Neural cell (in vitro differentiated cells): ENCODE data around the gene RAG2. TPM values are rescaled to one million over a fixed set of nuclear protein-coding genes. Genes with fewer than 3 reads are reported as not detected.

Experiments
- H2AFZ ChIP-seq: fragments of 200-600, 300-800 bp; sonication (generic), shearing (Covaris generic); 2 replicates; pipeline ENCODE4 v1.6.0; 2014; ENCODE audit warnings: low read depth, mild to moderate bottlenecking, antibody characterized with exemption, low read length, moderate library complexity
- H3F3A ChIP-seq: fragments of 200-600 bp; shearing (Covaris generic); 2 replicates; pipeline ENCODE4 v1.6.1; 2016; ENCODE audit warnings: mild to moderate bottlenecking, moderate library complexity, mixed read lengths, antibody characterized with exemption, low read length; ENCODE audit not compliant: insufficient read depth, poor library complexity, severe bottlenecking
- H3K27ac ChIP-seq: fragments of 200-600, 300-800 bp; sonication (generic), shearing (Covaris generic); 2 replicates; pipeline ENCODE4 v1.5.1; 2014; ENCODE audit warnings: mild to moderate bottlenecking, low read length, moderate library complexity
- H3K27me3 ChIP-seq: fragments of 300-800, 200-600 bp; sonication (generic), shearing (Covaris generic); 2 replicates; pipeline ENCODE4 v1.6.0; 2014; ENCODE audit warnings: mild to moderate bottlenecking, low read depth, low read length, moderate library complexity; ENCODE audit not compliant: insufficient read depth
- H3K36me3 ChIP-seq: fragments of 300-800, 200-600 bp; sonication (generic), shearing (Covaris generic); 2 replicates; pipeline ENCODE4 v1.5.1; 2014; ENCODE audit warnings: mild to moderate bottlenecking, antibody characterized with exemption, low read length, moderate library complexity; ENCODE audit not compliant: insufficient read depth
- H3K4me2 ChIP-seq: fragments of 300-800, 200-600 bp; sonication (generic), shearing (Covaris generic); 2 replicates; pipeline ENCODE4 v1.6.0; 2014; ENCODE audit warnings: mild to moderate bottlenecking, low read length
- H3K4me3 ChIP-seq: fragments of 300-800, 200-600 bp; sonication (generic), shearing (Covaris generic); 2 replicates; pipeline ENCODE4 v1.5.1; 2014; ENCODE audit warnings: mild to moderate bottlenecking, low read length, moderate library complexity
- H3K79me2 ChIP-seq: fragments of 200-600 bp; shearing (Covaris generic); replicated peaks from 2 replicates; pipeline ENCODE4 v1.6.0; 2014; ENCODE audit warnings: mild to moderate bottlenecking, low read length, moderate library complexity; ENCODE audit not compliant: insufficient read depth
- H3K9ac ChIP-seq: fragments of 300-800, 200-600 bp; sonication (generic), shearing (Covaris generic); 2 replicates; pipeline ENCODE4 v1.6.1; 2016; ENCODE audit warnings: mild to moderate bottlenecking, low read length, mixed read lengths
- H3K9me2 ChIP-seq: fragments of 200-600 bp; shearing (Covaris generic); 2 replicates; pipeline ENCODE4 v1.6.1; 2016; ENCODE audit warnings: mild to moderate bottlenecking, low read length, mixed read lengths; ENCODE audit not compliant: insufficient read depth
- H3K9me3 ChIP-seq: fragments of 200-600, 300-800 bp; sonication (generic), shearing (Covaris generic); 2 replicates; pipeline ENCODE4 v1.6.1; 2016; ENCODE audit warnings: mild to moderate bottlenecking, mixed run types, low read length, moderate library complexity, mixed read lengths
- H4K20me1 ChIP-seq: fragments of 200-600 bp; shearing (Covaris generic); 2 replicates; pipeline ENCODE4 v1.6.1; 2016; ENCODE audit warnings: mild to moderate bottlenecking, mixed run types; ENCODE audit not compliant: insufficient read depth
- CTCF ChIP-seq: fragments of 450-650 bp; IDR thresholded peaks from 2 replicates; pipeline ENCODE4 v1.5.1; 2014; ENCODE audit warnings: antibody characterized with exemption, mild to moderate bottlenecking, moderate library complexity; ENCODE audit not compliant: poor library complexity, severe bottlenecking
- EP300 ChIP-seq: fragments of 450-650 bp; conservative IDR thresholded peaks from 2 replicates; pipeline ENCODE4 v1.6.1; 2014; ENCODE audit warnings: antibody characterized with exemption, mild to moderate bottlenecking, moderate library complexity; ENCODE audit not compliant: poor library complexity, severe bottlenecking
- EZH2 ChIP-seq: fragments of 200-600, 300-800 bp; shearing (Covaris generic), sonication (generic); IDR thresholded peaks from 2 replicates; pipeline ENCODE4 v1.6.1; 2014; ENCODE audit warnings: antibody characterized with exemption, low read length, borderline replicate concordance, mild to moderate bottlenecking; ENCODE audit not compliant: insufficient read depth, poor library complexity, severe bottlenecking
- MXI1 ChIP-seq: fragments of 450-650 bp; conservative IDR thresholded peaks from 2 replicates; pipeline ENCODE4 v1.6.1; 2014; ENCODE audit warnings: antibody characterized with exemption, mild to moderate bottlenecking; ENCODE audit not compliant: poor library complexity, severe bottlenecking
- POLR2AphosphoS5 ChIP-seq: IDR thresholded peaks from 2 replicates; pipeline ENCODE4 v1.6.1; 2012
- RAD21 ChIP-seq: fragments of 450-650 bp; conservative IDR thresholded peaks from 2 replicates; pipeline ENCODE4 v1.6.1; 2014; ENCODE audit warnings: antibody characterized with exemption, mild to moderate bottlenecking, moderate library complexity
- REST ChIP-seq: IDR thresholded peaks from 2 replicates; pipeline ENCODE4 v1.6.1; 2012; ENCODE audit warnings: borderline replicate concordance
- SMC3 ChIP-seq: fragments of 450-650 bp; conservative IDR thresholded peaks from 2 replicates; pipeline ENCODE4 v1.6.1; 2014; ENCODE audit warnings: antibody characterized with exemption, mild to moderate bottlenecking, moderate library complexity; ENCODE audit not compliant: poor library complexity
- TAF1 ChIP-seq: IDR thresholded peaks from 2 replicates; pipeline ENCODE4 v1.6.1; 2012; ENCODE audit warnings: low read depth
- polyA plus RNA-seq: library from polyadenylated mRNA; depleted of rRNA; stranded (reverse); fragments of >200 nt; gene quantifications from 2 replicates; pipeline ENCODE4 v1.2.3, GENCODE V29; 2014

The RAG2 gene
- polyA plus RNA-seq, 1 donor from 2014 or later: not detected

- Histone ChIP-seq H3K9me3 (no peaks in the 10 kb centered on the region), H3F3A (no peaks in the 10 kb centered on the region), H3K27ac (no peak overlapping the region), H2AFZ (no peak overlapping the region), H3K4me2 (no peak overlapping the region), H3K9me2 (no peaks in the 10 kb centered on the region), H4K20me1 (no peaks in the 10 kb centered on the region), H3K36me3 (no peaks in the 10 kb centered on the region), H3K79me2 (no peaks in the 10 kb centered on the region), H3K4me3 (no peak overlapping the region), H3K9ac (no peak overlapping the region), H3K27me3 (no peaks in the 10 kb centered on the region)
- no peak for TF ChIP-seq SMC3
- no peak for TF ChIP-seq EP300
- TF ChIP-seq REST: no peak
- no peak for TF ChIP-seq RAD21
- TF ChIP-seq EZH2: no peak
- TF ChIP-seq TAF1: no peak
- TF ChIP-seq POLR2AphosphoS5: no peak
- no peak for TF ChIP-seq CTCF
- TF ChIP-seq MXI1: no peak
Observed at GRCh38 chr11:36609383-36609782, 11.3 kb upstream of the RAG2 start.

- H3K27ac ChIP-seq: no peak overlapping the region
- no peaks in the 10 kb centered on the region for H3K79me2 ChIP-seq
- no peak overlapping the region for H3K4me2 ChIP-seq
- no peaks in the 10 kb centered on the region for H3K9me3 ChIP-seq
- no peaks in the 10 kb centered on the region for H3K27me3 ChIP-seq
- no peak for TF ChIP-seq SMC3
- no peak for TF ChIP-seq MXI1
- TF ChIP-seq EP300: no peak
- no peak for TF ChIP-seq CTCF
- no peak for TF ChIP-seq TAF1
- TF ChIP-seq EZH2: no peak
- no peak for TF ChIP-seq RAD21
- TF ChIP-seq REST: no peak
- no peak for TF ChIP-seq POLR2AphosphoS5
- H3K4me3 ChIP-seq: no peak overlapping the region
- H3K9ac ChIP-seq: no peak overlapping the region
- H3K9me2 ChIP-seq: no peaks in the 10 kb centered on the region
- no peaks in the 10 kb centered on the region for H3K36me3 ChIP-seq
- no peaks in the 10 kb centered on the region for H4K20me1 ChIP-seq
- H2AFZ ChIP-seq: no peak overlapping the region
- H3F3A ChIP-seq: no peaks in the 10 kb centered on the region
Observed at GRCh38 chr11:36608491-36609199, 10.6 kb upstream of the RAG2 start.
